Sigmoid colon (tissue), 3 donors: Measurements from ENCODE around the gene PRRX1.

Experiments used
- POLR2A ChIP-seq, 2 donors: fragments of 450-650 bp; IDR thresholded peaks; one replicate each; pipeline ENCODE4 v1.6.1; 2016; ENCODE audit warnings: antibody characterized with exemption in 2 of 2, mild to moderate bottlenecking in 2 of 2, moderate library complexity in 2 of 2
- TF ChIP-seq, protein P1 (sequence below), 4 experiments: fragments of 450-650 bp in 3 of 4; fragments of 200-600 bp in 1 of 4; IDR thresholded peaks; one replicate each; pipeline ENCODE4 v1.5.1; 2016 to 2019; ENCODE audit warnings: antibody characterized with exemption in 4 of 4, mild to moderate bottlenecking in 3 of 4, moderate library complexity in 2 of 4

DNA sequence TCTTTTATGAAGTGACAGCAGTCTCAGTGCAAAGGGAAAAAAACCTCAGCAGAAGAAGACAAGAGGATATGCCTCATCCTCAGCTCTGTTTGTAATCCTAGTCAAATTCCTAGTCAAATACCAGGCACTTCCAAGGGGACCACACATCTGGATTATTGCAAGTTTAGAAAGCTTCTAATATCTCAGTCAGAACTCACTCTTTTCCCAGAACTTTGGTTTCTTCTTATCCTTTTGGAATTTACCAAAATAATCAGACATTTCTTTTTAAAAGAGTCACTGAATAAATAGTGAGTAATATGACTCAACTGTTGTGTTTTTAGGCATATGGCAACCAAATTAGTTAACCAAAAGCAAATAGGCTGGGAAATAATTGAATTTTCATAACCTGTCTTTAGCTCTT is 47.8 kb downstream of the PRRX1 start:
- TF ChIP-seq, protein P1, sequence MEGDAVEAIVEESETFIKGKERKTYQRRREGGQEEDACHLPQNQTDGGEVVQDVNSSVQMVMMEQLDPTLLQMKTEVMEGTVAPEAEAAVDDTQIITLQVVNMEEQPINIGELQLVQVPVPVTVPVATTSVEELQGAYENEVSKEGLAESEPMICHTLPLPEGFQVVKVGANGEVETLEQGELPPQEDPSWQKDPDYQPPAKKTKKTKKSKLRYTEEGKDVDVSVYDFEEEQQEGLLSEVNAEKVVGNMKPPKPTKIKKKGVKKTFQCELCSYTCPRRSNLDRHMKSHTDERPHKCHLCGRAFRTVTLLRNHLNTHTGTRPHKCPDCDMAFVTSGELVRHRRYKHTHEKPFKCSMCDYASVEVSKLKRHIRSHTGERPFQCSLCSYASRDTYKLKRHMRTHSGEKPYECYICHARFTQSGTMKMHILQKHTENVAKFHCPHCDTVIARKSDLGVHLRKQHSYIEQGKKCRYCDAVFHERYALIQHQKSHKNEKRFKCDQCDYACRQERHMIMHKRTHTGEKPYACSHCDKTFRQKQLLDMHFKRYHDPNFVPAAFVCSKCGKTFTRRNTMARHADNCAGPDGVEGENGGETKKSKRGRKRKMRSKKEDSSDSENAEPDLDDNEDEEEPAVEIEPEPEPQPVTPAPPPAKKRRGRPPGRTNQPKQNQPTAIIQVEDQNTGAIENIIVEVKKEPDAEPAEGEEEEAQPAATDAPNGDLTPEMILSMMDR (IDR thresholded peaks at IDR 0.05) = no peak
- TF ChIP-seq POLR2A (IDR thresholded peaks at IDR 0.05) = no peak
